ENCODE results near the gene KIAA1614. TPM values are rescaled to one million over a fixed set of nuclear protein-coding genes. Genes with fewer than 3 reads are reported as not detected.

KIAA1614 gene
- total RNA-seq, 1 donor from 2014 or later, result 0.56 TPM

DNA sequence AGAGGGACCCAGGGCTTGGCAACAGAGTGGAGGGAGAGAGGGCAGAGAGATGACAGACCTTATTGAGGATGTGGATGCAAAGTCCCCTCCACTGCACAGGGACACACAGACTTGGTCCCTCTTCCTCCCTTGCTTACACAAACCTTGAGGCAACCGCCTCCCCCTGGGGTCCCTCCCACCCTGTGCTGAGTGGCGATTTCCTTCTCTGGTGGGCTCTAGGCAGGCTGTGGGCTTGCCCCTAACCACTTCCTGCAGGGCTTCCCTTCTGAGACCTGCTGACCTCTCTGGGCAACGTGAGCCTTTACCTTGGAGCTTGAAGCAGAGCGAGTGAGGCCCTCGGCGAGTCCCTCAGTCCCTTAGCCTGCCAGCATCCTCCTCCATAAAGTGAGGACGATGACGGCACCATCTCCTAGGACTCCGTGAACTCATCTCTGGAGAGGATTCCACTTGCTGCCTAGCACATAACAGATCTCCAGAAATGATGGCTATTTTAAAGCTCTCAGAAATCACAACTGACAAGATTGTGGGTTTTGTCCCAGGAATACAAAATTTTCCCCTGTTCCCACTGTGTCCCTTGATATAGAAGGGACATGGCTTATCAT is 25.0 kb downstream of the KIAA1614 start:
- Mint-ChIP-seq H3K27ac (no peak overlapping the region), H3K27me3 (ENCODE audit: insufficient read depth, low read depth) (peaks cover 4% of the 10 kb centered on the region), H3K4me1 (peaks cover 12% of the 10 kb centered on the region), H3K4me3 (no peak overlapping the region), H3K36me3 (peaks cover 5% of the 10 kb centered on the region), H3K9me3 (peaks cover 3% of the 10 kb centered on the region)
- Histone ChIP-seq H4K20me1 (ENCODE audit: low read depth) (no peaks in the 10 kb centered on the region), H3K4me3 (no peak overlapping the region), H3K9ac (no peak overlapping the region), H2AFZ (replicated peaks) (no peak overlapping the region), H3K4me1 (peaks cover 5% of the 10 kb centered on the region), H3K79me2 (ENCODE audit: low read depth) (no peaks in the 10 kb centered on the region), H3K4me2 (no peak overlapping the region), H3K27ac (no peak overlapping the region), H3K27me3 (no peaks in the 10 kb centered on the region), H3K36me3 (no peaks in the 10 kb centered on the region), H3F3A (ENCODE audit: low read depth) (no peaks in the 10 kb centered on the region), H3K9me3 (ENCODE audit: low read depth) (no peaks in the 10 kb centered on the region)
- DNase-seq (ENCODE audit: low spot score), result no peak
- TF ChIP-seq EZH2phosphoT487 (IDR thresholded peaks at IDR 0.05) (no peak), CTCF (IDR thresholded peaks at IDR 0.05) (no peak), EZH2 (IDR thresholded peaks at IDR 0.05) (no peak)

- TF ChIP-seq EZH2 (IDR thresholded peaks at IDR 0.05), result no peak
- no peak for TF ChIP-seq EZH2phosphoT487 (IDR thresholded peaks at IDR 0.05)
- TF ChIP-seq CTCF (IDR thresholded peaks at IDR 0.05), result no peak
- no peaks in the 10 kb centered on the region for H3K27me3 ChIP-seq
Observed at GRCh38 chr1:180939073-180939710, 26.5 kb downstream of the KIAA1614 start.

DNA sequence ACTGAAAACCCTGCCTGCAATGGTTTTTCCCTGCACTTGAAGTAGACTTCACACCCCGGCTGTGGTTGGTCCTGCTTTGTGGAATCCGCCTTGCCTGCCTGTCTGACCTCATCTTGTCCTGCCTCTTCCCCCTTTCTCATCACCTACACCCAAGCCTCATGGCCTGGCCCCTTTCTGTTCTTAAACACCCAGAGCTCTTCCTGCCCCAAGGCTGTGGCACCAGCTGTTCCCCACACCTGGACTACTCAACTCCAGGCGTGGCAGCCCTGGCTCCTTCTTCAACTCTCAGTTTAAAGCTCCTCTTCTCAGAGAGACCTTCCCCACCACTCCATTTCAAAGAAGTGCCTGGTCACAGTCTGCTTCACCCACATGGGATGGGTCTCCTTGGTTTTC is 27.0 kb downstream of the KIAA1614 start:
- H3K27me3 ChIP-seq, result no peaks in the 10 kb centered on the region
- H3K4me3 ChIP-seq, result no peak overlapping the region
- H2AFZ ChIP-seq (replicated peaks), result no peak overlapping the region
- no peak for TF ChIP-seq CTCF (IDR thresholded peaks at IDR 0.05)
- no peak for TF ChIP-seq EZH2 (IDR thresholded peaks at IDR 0.05)
- no peak for TF ChIP-seq EZH2phosphoT487 (IDR thresholded peaks at IDR 0.05)
- no peaks in the 10 kb centered on the region for H3F3A ChIP-seq (ENCODE audit: low read depth)
- Mint-ChIP-seq H3K4me1 (peaks cover 3% of the 10 kb centered on the region), H3K4me3 (no peak overlapping the region), H3K27me3 (ENCODE audit: insufficient read depth, low read depth) (peaks cover 5% of the 10 kb centered on the region), H3K36me3 (peaks cover 2% of the 10 kb centered on the region), H3K27ac (no peak overlapping the region), H3K9me3 (no peaks in the 10 kb centered on the region)
- no peaks in the 10 kb centered on the region for H4K20me1 ChIP-seq (ENCODE audit: low read depth)
- no peaks in the 10 kb centered on the region for H3K36me3 ChIP-seq
- peaks cover 5% of the 10 kb centered on the region for H3K4me1 ChIP-seq
- H3K4me2 ChIP-seq, result no peak overlapping the region
- no peak overlapping the region for H3K9ac ChIP-seq
- H3K27ac ChIP-seq, result no peak overlapping the region
- no peak for DNase-seq (ENCODE audit: low spot score)
- H3K9me3 ChIP-seq (ENCODE audit: low read depth), result no peaks in the 10 kb centered on the region
- H3K79me2 ChIP-seq (ENCODE audit: low read depth), result no peaks in the 10 kb centered on the region

More at GRCh38 chr1:180939073-180939710, 26.5 kb downstream of the KIAA1614 start:
- H3K9me3 ChIP-seq (ENCODE audit: low read depth), result no peaks in the 10 kb centered on the region
- Mint-ChIP-seq H3K27ac (no peak overlapping the region), H3K4me3 (no peak overlapping the region), H3K9me3 (no peaks in the 10 kb centered on the region), H3K27me3 (ENCODE audit: insufficient read depth, low read depth) (peaks cover 2% of the 10 kb centered on the region), H3K4me1 (peaks cover 6% of the 10 kb centered on the region), H3K36me3 (peaks cover 2% of the 10 kb centered on the region)
- no peak overlapping the region for H2AFZ ChIP-seq (replicated peaks)
- H3K36me3 ChIP-seq, result no peaks in the 10 kb centered on the region
- no peak for DNase-seq (ENCODE audit: low spot score)
- H3K27ac ChIP-seq, result no peak overlapping the region
- no peaks in the 10 kb centered on the region for H4K20me1 ChIP-seq (ENCODE audit: low read depth)
- no peaks in the 10 kb centered on the region for H3F3A ChIP-seq (ENCODE audit: low read depth)
- no peak overlapping the region for H3K4me3 ChIP-seq
- H3K79me2 ChIP-seq (ENCODE audit: low read depth), result no peaks in the 10 kb centered on the region
- H3K4me1 ChIP-seq, result peaks cover 5% of the 10 kb centered on the region
- no peak overlapping the region for H3K9ac ChIP-seq
- no peak overlapping the region for H3K4me2 ChIP-seq

Measured in neural progenitor cell (in vitro differentiated cells).